ENCODE measurements around the gene LRMDA. TPM values are rescaled to one million over a fixed set of nuclear protein-coding genes. Genes with fewer than 3 reads are reported as not detected.

LRMDA gene
- total RNA-seq, 2 donors from 2014 or later, result 9.6 to 12.6 TPM

DNA sequence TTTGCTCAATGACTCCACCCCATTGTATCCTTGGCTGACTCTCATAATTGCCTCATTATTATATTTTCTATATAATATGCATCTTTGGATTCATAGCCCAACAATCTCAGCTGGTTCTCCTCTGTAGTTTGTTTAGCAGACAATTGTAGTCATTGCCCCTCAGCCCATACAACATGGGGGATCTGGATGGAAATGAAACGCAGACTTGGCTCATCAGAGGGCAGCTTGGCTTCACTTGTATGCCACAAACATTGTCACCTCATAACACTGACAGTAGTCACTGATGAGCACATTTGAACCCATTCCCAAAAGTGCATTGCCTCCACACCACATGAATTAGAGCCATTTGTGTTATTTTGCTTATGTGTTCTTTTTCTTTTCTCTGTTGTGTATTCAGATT lies 963.8 kb downstream of the LRMDA start:
- Histone ChIP-seq H3K36me3 (no peaks in the 10 kb centered on the region), H3K27me3 (replicated peaks; ENCODE audit: insufficient read depth) (no peaks in the 10 kb centered on the region), H3K4me1 (replicated peaks) (peaks cover 7% of the 10 kb centered on the region), H3K9me3 (no peaks in the 10 kb centered on the region), H3K27ac (peak overlapping the region in 1 of 2 donors; percentile 44), H3K4me3 (no peak overlapping the region)
- TF ChIP-seq POLR2A (IDR thresholded peaks at IDR 0.05), result no peak
- TF ChIP-seq, protein P1, sequence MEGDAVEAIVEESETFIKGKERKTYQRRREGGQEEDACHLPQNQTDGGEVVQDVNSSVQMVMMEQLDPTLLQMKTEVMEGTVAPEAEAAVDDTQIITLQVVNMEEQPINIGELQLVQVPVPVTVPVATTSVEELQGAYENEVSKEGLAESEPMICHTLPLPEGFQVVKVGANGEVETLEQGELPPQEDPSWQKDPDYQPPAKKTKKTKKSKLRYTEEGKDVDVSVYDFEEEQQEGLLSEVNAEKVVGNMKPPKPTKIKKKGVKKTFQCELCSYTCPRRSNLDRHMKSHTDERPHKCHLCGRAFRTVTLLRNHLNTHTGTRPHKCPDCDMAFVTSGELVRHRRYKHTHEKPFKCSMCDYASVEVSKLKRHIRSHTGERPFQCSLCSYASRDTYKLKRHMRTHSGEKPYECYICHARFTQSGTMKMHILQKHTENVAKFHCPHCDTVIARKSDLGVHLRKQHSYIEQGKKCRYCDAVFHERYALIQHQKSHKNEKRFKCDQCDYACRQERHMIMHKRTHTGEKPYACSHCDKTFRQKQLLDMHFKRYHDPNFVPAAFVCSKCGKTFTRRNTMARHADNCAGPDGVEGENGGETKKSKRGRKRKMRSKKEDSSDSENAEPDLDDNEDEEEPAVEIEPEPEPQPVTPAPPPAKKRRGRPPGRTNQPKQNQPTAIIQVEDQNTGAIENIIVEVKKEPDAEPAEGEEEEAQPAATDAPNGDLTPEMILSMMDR (IDR thresholded peaks at IDR 0.05), result no peak
- no peak for TF ChIP-seq POLR2AphosphoS5 (IDR thresholded peaks at IDR 0.05)
- DNase-seq (ENCODE audit: low spot score), result no peak
- 90% methylated on average over 1 of the region's 1 CpG for WGBS
- intact Hi-C loops (cut with DNase I), result loop anchor here (5.0 kb wide), 2 partner anchors 63 to 143 kb away; no protein-coding TSS in a partner anchor

DNA sequence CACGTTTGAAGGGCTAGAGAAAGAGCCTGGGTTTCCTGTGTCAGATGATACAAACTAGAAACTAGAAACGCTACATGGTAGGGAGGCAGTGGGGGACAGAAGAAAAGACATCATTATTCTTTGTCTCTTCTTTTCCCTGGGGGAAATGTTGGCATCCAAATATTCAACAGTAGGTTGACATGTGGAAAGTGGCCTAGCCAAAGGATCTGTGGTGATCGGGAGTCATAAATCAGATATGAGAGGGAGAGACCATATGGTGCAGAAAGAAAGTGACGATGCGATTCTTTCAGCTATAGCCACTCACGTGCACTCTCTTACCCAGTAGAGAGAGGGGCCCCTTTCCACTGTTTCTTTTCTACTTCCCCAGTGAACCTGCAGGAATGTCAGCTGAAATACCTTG lies 964.7 kb downstream of the LRMDA start:
- 78% methylated on average over 6 of the region's 6 CpGs for WGBS
- no peaks in the 10 kb centered on the region for H3K9me3 ChIP-seq
- intact Hi-C loops (cut with DNase I), result loop anchor here (5.0 kb wide), 2 partner anchors 64 to 144 kb away; no protein-coding TSS in a partner anchor
- no peaks in the 10 kb centered on the region for H3K36me3 ChIP-seq
- H3K4me1 ChIP-seq (replicated peaks), result peaks cover 7% of the 10 kb centered on the region
- TF ChIP-seq, protein P1 (IDR thresholded peaks at IDR 0.05), result no peak
- TF ChIP-seq POLR2AphosphoS5 (IDR thresholded peaks at IDR 0.05) (no peak), POLR2A (IDR thresholded peaks at IDR 0.05) (no peak)
- no peak overlapping the region for H3K4me3 ChIP-seq
- H3K27me3 ChIP-seq (replicated peaks; ENCODE audit: insufficient read depth), result no peaks in the 10 kb centered on the region
- DNase-seq (ENCODE audit: low spot score), result no peak
- peak overlapping the region in 1 of 2 donors; percentile 44 for H3K27ac ChIP-seq

DNA sequence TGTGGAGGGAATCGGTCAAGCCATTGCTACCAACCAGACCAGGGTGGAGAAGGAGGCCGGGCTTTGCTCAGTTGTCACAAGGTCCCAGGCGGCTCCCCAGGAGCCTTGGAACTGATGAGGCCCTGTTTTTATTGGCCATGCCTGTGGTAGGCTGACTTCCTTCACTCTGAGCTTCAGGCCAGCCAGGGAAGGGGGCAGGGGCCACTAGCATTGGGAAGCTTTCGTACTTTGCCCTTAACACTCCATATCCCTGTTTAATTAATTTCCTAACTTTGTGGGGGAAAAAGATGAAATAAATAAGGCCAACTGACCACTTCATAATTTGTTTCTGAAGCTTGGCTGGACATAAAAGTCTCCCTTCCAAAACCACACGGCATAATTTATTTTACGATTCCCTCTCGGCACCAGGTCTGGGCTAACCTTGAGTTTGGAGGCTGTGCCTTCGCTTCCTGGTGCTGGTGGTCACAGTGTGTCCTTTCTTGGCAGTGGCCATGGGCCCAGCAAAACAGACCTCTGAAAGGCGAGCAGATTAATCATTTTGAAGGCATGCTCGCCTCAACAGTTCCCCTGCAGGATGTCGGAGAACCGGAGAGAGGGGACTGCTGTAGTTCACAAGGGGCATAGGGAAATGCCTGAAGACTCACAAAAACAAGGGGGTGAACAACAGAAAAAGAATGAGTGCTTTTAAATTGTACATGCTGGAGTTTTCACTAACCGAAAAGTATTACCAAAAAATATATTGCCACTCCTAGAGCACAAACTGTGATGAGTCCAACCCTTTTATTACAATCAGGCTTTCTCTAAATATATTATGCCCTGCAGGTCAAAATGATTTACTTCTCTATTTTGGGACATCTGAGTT lies 966.0 kb downstream of the LRMDA start:
- Histone ChIP-seq H3K9me3 (no peaks in the 10 kb centered on the region), H3K27ac (peak overlapping the region; percentile 44 to 59), H3K4me3 (no peak overlapping the region), H3K36me3 (no peaks in the 10 kb centered on the region), H3K4me1 (replicated peaks) (peaks cover 7% of the 10 kb centered on the region), H3K27me3 (replicated peaks; ENCODE audit: insufficient read depth) (no peaks in the 10 kb centered on the region)
- intact Hi-C loops (cut with DNase I), result loop anchor here (5.0 kb wide), 2 partner anchors 65 to 145 kb away; no protein-coding TSS in a partner anchor
- TF ChIP-seq, protein P1 (IDR thresholded peaks at IDR 0.05), result no peak
- TF ChIP-seq POLR2AphosphoS5 (IDR thresholded peaks at IDR 0.05), result peak; percentile 27
- TF ChIP-seq POLR2A (IDR thresholded peaks at IDR 0.05), result no peak
- peak; percentile 13 for DNase-seq (ENCODE audit: low spot score)
- WGBS, result 24% methylated on average over 13 of the region's 13 CpGs

DNA sequence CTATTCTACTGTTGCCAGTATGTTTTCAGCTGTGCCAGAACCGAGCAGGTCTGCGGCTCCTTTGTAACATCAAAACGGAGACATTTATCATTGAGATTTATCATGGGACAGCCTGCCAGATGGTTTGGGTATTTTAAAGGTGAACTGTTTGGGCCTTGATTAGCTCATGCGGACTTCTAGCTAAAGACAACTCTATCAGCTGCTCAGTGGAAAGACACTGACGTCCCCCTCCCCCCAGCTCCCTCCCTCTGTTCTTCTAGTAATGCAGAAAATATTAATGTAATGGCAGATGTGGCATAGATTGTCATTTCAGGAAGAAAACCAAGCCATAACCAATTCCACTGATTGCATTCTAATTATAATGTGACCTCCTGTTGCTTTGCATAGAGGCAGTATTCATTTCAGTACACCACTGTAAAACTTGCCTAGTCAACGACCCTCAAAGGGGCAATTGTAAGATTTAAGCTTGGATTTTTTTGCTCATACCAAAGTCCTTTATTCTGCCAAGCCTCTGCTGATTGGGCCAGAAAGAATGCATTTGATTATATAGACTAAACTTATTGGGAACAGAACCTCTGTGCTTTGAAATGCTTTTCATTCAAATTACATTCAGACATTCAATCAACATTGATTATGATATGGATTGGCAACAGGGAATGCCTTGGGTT lies 966.8 kb downstream of the LRMDA start:
- H3K4me1 ChIP-seq (replicated peaks), result peaks cover 7% of the 10 kb centered on the region
- H3K36me3 ChIP-seq, result no peaks in the 10 kb centered on the region
- peak overlapping the region in 1 of 2 donors; percentile 59 for H3K27ac ChIP-seq
- TF ChIP-seq POLR2AphosphoS5 (IDR thresholded peaks at IDR 0.05) (peak; percentile 29), POLR2A (IDR thresholded peaks at IDR 0.05) (no peak)
- 12% methylated on average over 6 of the region's 6 CpGs for WGBS
- DNase-seq (ENCODE audit: low spot score), result peak; percentile 9
- H3K27me3 ChIP-seq (replicated peaks; ENCODE audit: insufficient read depth), result no peaks in the 10 kb centered on the region
- intact Hi-C loops (cut with DNase I), result loop anchor here (5.0 kb wide), 2 partner anchors 66 to 146 kb away; no protein-coding TSS in a partner anchor
- no peak overlapping the region for H3K4me3 ChIP-seq
- no peaks in the 10 kb centered on the region for H3K9me3 ChIP-seq

DNA sequence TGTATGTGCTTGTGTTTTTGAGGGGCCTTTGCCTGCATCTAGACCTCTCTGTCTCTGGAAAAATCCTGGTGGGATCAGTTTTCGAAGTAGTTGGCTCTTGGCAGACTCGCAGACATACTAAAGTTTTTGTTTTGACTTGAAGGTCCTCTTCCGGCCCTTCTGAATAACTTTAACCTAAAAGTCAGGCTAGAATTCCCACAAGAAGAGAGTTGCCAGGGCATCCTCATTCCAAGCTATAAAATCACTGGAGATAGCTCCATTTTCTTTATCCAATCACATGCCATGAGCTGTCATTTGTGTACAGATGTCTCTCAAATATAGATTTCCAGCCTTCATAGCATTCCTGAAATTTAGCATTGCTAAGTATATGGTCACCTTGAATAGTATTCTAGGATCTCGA lies 967.8 kb downstream of the LRMDA start:
- WGBS, result 80% methylated on average over 4 of the region's 4 CpGs
- intact Hi-C loops (cut with DNase I), result loop anchor here (5.0 kb wide), 2 partner anchors 67 to 147 kb away; no protein-coding TSS in a partner anchor
- TF ChIP-seq POLR2AphosphoS5 (IDR thresholded peaks at IDR 0.05) (no peak), POLR2A (IDR thresholded peaks at IDR 0.05) (no peak)
- TF ChIP-seq, protein P1 (IDR thresholded peaks at IDR 0.05), result no peak
- H3K27me3 ChIP-seq (replicated peaks; ENCODE audit: insufficient read depth), result no peaks in the 10 kb centered on the region
- H3K27ac ChIP-seq, result no peak overlapping the region
- H3K4me1 ChIP-seq (replicated peaks), result peaks cover 4% of the 10 kb centered on the region
- no peaks in the 10 kb centered on the region for H3K9me3 ChIP-seq
- no peaks in the 10 kb centered on the region for H3K36me3 ChIP-seq
- no peak overlapping the region for H3K4me3 ChIP-seq
- DNase-seq (ENCODE audit: low spot score), result no peak
